Measurements from ENCODE around the gene LPAR5. TPM values are rescaled to one million over a fixed set of nuclear protein-coding genes. Genes with fewer than 3 reads are reported as not detected.
A peak's percentile ranks its signal among the peaks of the same experiment; 100 is the strongest.

The LPAR5 gene
- total RNA-seq, 1 experiment from 2014 or later: 14.6 TPM

DNA sequence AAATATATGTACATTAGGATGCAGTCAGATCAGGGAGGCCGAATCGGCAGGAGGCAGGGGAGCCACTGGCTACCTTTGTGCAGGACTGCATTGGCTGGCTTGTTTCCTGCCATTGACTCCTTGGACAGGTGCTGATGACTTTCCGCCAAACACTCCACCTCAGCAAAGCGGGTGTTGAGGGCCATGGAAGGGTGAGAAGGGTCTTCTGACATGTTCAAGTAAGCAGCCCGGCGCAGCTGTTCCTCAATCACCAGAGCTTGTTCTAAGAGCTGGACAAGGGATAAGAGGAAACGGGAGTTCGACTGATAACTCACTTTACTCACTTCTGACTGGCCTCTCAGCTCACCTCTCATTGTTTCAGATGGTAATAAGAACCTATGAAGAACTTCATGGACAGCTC lies 62.8 kb downstream of the LPAR5 start:
- no peak for DNase-seq
- H3K9ac ChIP-seq (ENCODE audit: low read length): no peak overlapping the region
- H3K27ac ChIP-seq (ENCODE audit: low read length): no peak overlapping the region
- no peaks in the 10 kb centered on the region for H3K27me3 ChIP-seq (ENCODE audit: low read length)
- H4K20me1 ChIP-seq (ENCODE audit: insufficient read depth, low read depth, low read length): 0 out of 2 replicates have a peak, but pooled peaks cover 6% of the 10 kb centered on the region
- H3K79me2 ChIP-seq (ENCODE audit: low read length): peaks cover 11% of the 10 kb centered on the region
- no peak overlapping the region for H2AFZ ChIP-seq (ENCODE audit: low read length)
- H3K4me1 ChIP-seq (ENCODE audit: low read length): peaks cover 25% of the 10 kb centered on the region
- H3K4me3 ChIP-seq (ENCODE audit: low read length): no peak overlapping the region
- H3K9me3 ChIP-seq (ENCODE audit: low read length): no peaks in the 10 kb centered on the region
- H3K36me3 ChIP-seq (ENCODE audit: insufficient read depth, low read length): peaks cover 47% of the 10 kb centered on the region; the same call in 1 of the 2 replicates
- no peaks in the 10 kb centered on the region for H3K9me2 ChIP-seq (replicated peaks; ENCODE audit: insufficient read depth, low read length)
- no peak overlapping the region for H3K4me2 ChIP-seq (ENCODE audit: low read depth, low read length, poor library complexity, severe bottlenecking)

GRCh38 chr12:6570264-6570887 lies 65.4 kb downstream of the LPAR5 start:
- peaks cover 38% of the 10 kb centered on the region for H3K4me1 ChIP-seq (ENCODE audit: low read length)
- peak overlapping the region; percentile 8 for H3K4me2 ChIP-seq (ENCODE audit: low read depth, low read length, poor library complexity, severe bottlenecking)
- H3K9ac ChIP-seq (ENCODE audit: low read length): no peak overlapping the region
- no peaks in the 10 kb centered on the region for H3K9me2 ChIP-seq (replicated peaks; ENCODE audit: insufficient read depth, low read length)
- H3K27ac ChIP-seq (ENCODE audit: low read length): no peak overlapping the region
- peaks cover 51% of the 10 kb centered on the region for H3K36me3 ChIP-seq (ENCODE audit: insufficient read depth, low read length)
- no peaks in the 10 kb centered on the region for H3K27me3 ChIP-seq (ENCODE audit: low read length)
- no peak overlapping the region for H3K4me3 ChIP-seq (ENCODE audit: low read length)
- H4K20me1 ChIP-seq (ENCODE audit: insufficient read depth, low read depth, low read length): peaks cover 14% of the 10 kb centered on the region; the same call in 1 of the 2 replicates
- peak; percentile 79 for DNase-seq
- no peaks in the 10 kb centered on the region for H3K9me3 ChIP-seq (ENCODE audit: low read length)
- H3K79me2 ChIP-seq (ENCODE audit: low read length): peaks cover 38% of the 10 kb centered on the region
- H2AFZ ChIP-seq (ENCODE audit: low read length): no peak overlapping the region

DNA sequence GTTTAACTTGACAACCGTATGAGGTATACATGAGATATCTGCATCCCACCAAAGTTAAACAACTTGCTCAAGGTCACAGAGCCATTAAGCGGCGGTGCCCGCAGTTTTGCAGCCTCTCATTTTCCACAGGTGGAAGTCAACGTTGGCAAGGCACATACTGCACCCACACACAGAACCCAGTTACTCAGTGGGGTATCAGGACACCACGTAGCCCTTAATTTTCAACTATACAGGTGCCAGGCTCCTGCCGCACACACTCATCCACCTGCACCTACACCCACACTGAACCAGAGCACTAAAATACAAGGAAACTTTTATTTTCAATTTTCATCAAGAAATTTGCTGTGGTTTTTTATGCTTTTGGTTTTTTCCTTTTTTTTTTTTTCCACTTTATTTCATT lies 66.0 kb downstream of the LPAR5 start:
- Histone ChIP-seq H3K4me1 (ENCODE audit: low read length) (peaks cover 38% of the 10 kb centered on the region), H3K27me3 (ENCODE audit: low read length) (no peaks in the 10 kb centered on the region), H3K9ac (ENCODE audit: low read length) (0 out of 2 replicates have a peak overlapping the region, but pooled peaks have one; percentile 87), H3K27ac (ENCODE audit: low read length) (no peak overlapping the region), H3K4me3 (ENCODE audit: low read length) (peak overlapping the region; percentile 85; the same call in 1 of the 2 replicates), H3K9me2 (replicated peaks; ENCODE audit: insufficient read depth, low read length) (no peaks in the 10 kb centered on the region), H3K36me3 (ENCODE audit: insufficient read depth, low read length) (peaks cover 50% of the 10 kb centered on the region), H3K79me2 (ENCODE audit: low read length) (peaks cover 39% of the 10 kb centered on the region), H3K4me2 (ENCODE audit: low read depth, low read length, poor library complexity, severe bottlenecking) (peak overlapping the region; percentile 89), H4K20me1 (ENCODE audit: insufficient read depth, low read depth, low read length) (peaks cover 14% of the 10 kb centered on the region; the same call in 1 of the 2 replicates), H3K9me3 (ENCODE audit: low read length) (no peaks in the 10 kb centered on the region), H2AFZ (ENCODE audit: low read length) (no peak overlapping the region)
- no peak for DNase-seq

DNA sequence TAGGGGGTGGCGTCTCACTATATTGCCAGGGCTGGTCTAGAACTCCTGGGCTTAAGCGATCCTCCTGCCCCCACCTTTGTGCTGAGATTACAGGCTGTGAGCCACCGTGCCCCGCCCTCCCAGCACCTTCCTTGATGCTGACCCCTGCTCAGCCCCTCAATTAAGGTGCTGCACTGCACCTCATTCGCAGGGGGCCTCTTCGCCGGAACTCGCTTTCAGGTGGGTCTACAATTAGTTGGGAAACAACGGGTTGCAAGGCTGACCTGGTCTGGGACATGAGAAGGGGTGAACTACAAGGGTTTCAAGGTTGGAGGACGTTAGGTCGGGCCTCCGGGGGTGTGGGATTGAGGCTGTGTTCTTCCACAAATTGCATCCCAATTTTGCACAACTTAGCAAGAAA lies 66.4 kb downstream of the LPAR5 start:
- H3K36me3 ChIP-seq (ENCODE audit: insufficient read depth, low read length): peaks cover 49% of the 10 kb centered on the region
- peaks cover 14% of the 10 kb centered on the region; the same call in 1 of the 2 replicates for H4K20me1 ChIP-seq (ENCODE audit: insufficient read depth, low read depth, low read length)
- no peaks in the 10 kb centered on the region for H3K27me3 ChIP-seq (ENCODE audit: low read length)
- H3K4me2 ChIP-seq (ENCODE audit: low read depth, low read length, poor library complexity, severe bottlenecking): peak overlapping the region; percentile 89
- H3K9ac ChIP-seq (ENCODE audit: low read length): peak overlapping the region; percentile 87; the same call in 1 of the 2 replicates
- DNase-seq: no peak
- H3K9me2 ChIP-seq (replicated peaks; ENCODE audit: insufficient read depth, low read length): no peaks in the 10 kb centered on the region
- H3K4me3 ChIP-seq (ENCODE audit: low read length): peak overlapping the region; percentile 85; the same call in 1 of the 2 replicates
- H3K79me2 ChIP-seq (ENCODE audit: low read length): peaks cover 39% of the 10 kb centered on the region
- H2AFZ ChIP-seq (ENCODE audit: low read length): no peak overlapping the region
- no peaks in the 10 kb centered on the region for H3K9me3 ChIP-seq (ENCODE audit: low read length)
- H3K4me1 ChIP-seq (ENCODE audit: low read length): peaks cover 38% of the 10 kb centered on the region
- H3K27ac ChIP-seq (ENCODE audit: low read length): no peak overlapping the region

Small RNA genes within 50 kb of the gene (small RNA-seq; reads per million reads assigned to genes)
- gene SCARNA11: 41.9 reads per million, percentile 99 among the genes with 10 or more reads in this experiment

Other genes with a start within 250 kb of the LPAR5 start
- 155 and 203 TPM in 2 replicates for gene CD27, start 191.0 kb downstream of the LPAR5 start, total RNA-seq (2014; rRNA removed; shearing (Covaris generic); ENCODE audit: low replicate concordance)
- 6.1 and 11.2 TPM in 2 replicates for gene TAPBPL, start 183.9 kb downstream of the LPAR5 start, total RNA-seq (2014; rRNA removed; shearing (Covaris generic); ENCODE audit: low replicate concordance)
- gene VAMP1, start 165.3 kb downstream of the LPAR5 start, total RNA-seq (2014; rRNA removed; shearing (Covaris generic); ENCODE audit: low replicate concordance): 528 and 555 TPM in 2 replicates
- gene MRPL51, start 142.7 kb downstream of the LPAR5 start, total RNA-seq (2014; rRNA removed; shearing (Covaris generic); ENCODE audit: low replicate concordance): 171 and 201 TPM in 2 replicates
- gene NCAPD2, start 141.9 kb downstream of the LPAR5 start, total RNA-seq (2014; rRNA removed; shearing (Covaris generic); ENCODE audit: low replicate concordance): 103 and 124 TPM in 2 replicates
- 13,828 and 17,952 TPM in 2 replicates for gene GAPDH, start 101.4 kb downstream of the LPAR5 start, total RNA-seq (2014; rRNA removed; shearing (Covaris generic); ENCODE audit: low replicate concordance)
- gene IFFO1, start 79.9 kb downstream of the LPAR5 start, total RNA-seq (2014; rRNA removed; shearing (Covaris generic); ENCODE audit: low replicate concordance): 8.2 and 14.5 TPM in 2 replicates
- gene NOP2, start 67.7 kb downstream of the LPAR5 start, total RNA-seq (2014; rRNA removed; shearing (Covaris generic); ENCODE audit: low replicate concordance): 66.2 and 85.7 TPM in 2 replicates
- 216 and 315 TPM in 2 replicates for gene CHD4, start 28.6 kb downstream of the LPAR5 start, total RNA-seq (2014; rRNA removed; shearing (Covaris generic); ENCODE audit: low replicate concordance)
- 2.2 and 4.2 TPM in 2 replicates for gene ACRBP, start 11.5 kb upstream of the LPAR5 start, total RNA-seq (2014; rRNA removed; shearing (Covaris generic); ENCODE audit: low replicate concordance)
- gene ING4, start 27.2 kb upstream of the LPAR5 start, total RNA-seq (2014; rRNA removed; shearing (Covaris generic); ENCODE audit: low replicate concordance): 40.1 and 52.9 TPM in 2 replicates
- gene ZNF384, start 53.4 kb upstream of the LPAR5 start, total RNA-seq (2014; rRNA removed; shearing (Covaris generic); ENCODE audit: low replicate concordance): 35.5 and 39.2 TPM in 2 replicates
- not detected in 2 replicates for gene PIANP, start 64.9 kb upstream of the LPAR5 start, total RNA-seq (2014; rRNA removed; shearing (Covaris generic); ENCODE audit: low replicate concordance)
- gene COPS7A, start 88.1 kb upstream of the LPAR5 start, total RNA-seq (2014; rRNA removed; shearing (Covaris generic); ENCODE audit: low replicate concordance): 39.2 and 42.9 TPM in 2 replicates
- gene MLF2, start 117.2 kb upstream of the LPAR5 start, total RNA-seq (2014; rRNA removed; shearing (Covaris generic); ENCODE audit: low replicate concordance): 183 and 263 TPM in 2 replicates
- gene PTMS, start 130.4 kb upstream of the LPAR5 start, total RNA-seq (2014; rRNA removed; shearing (Covaris generic); ENCODE audit: low replicate concordance): 5.0 and 7.3 TPM in 2 replicates
- 0.22 and 0.32 TPM in 2 replicates for gene LAG3, start 136.6 kb upstream of the LPAR5 start, total RNA-seq (2014; rRNA removed; shearing (Covaris generic); ENCODE audit: low replicate concordance)
- not detected in 2 replicates for gene CD4, start 153.6 kb upstream of the LPAR5 start, total RNA-seq (2014; rRNA removed; shearing (Covaris generic); ENCODE audit: low replicate concordance)
- not detected in 2 replicates for gene GPR162, start 185.9 kb upstream of the LPAR5 start, total RNA-seq (2014; rRNA removed; shearing (Covaris generic); ENCODE audit: low replicate concordance)
- gene P3H3, start 192.4 kb upstream of the LPAR5 start, total RNA-seq (2014; rRNA removed; shearing (Covaris generic); ENCODE audit: low replicate concordance): 3.1 and 8.3 TPM in 2 replicates
- 14.9 and 27.0 TPM in 2 replicates for gene GNB3, start 205.0 kb upstream of the LPAR5 start, total RNA-seq (2014; rRNA removed; shearing (Covaris generic); ENCODE audit: low replicate concordance)
- 47.6 and 70.0 TPM in 2 replicates for gene CDCA3, start 215.3 kb upstream of the LPAR5 start, total RNA-seq (2014; rRNA removed; shearing (Covaris generic); ENCODE audit: low replicate concordance)
- gene USP5, start 216.2 kb upstream of the LPAR5 start, total RNA-seq (2014; rRNA removed; shearing (Covaris generic); ENCODE audit: low replicate concordance): 36.9 and 66.6 TPM in 2 replicates
- gene TPI1, start 231.6 kb upstream of the LPAR5 start, total RNA-seq (2014; rRNA removed; shearing (Covaris generic); ENCODE audit: low replicate concordance): 1,584 and 1,673 TPM in 2 replicates
- 5.9 and 7.4 TPM in 2 replicates for gene SPSB2, start 237.3 kb upstream of the LPAR5 start, total RNA-seq (2014; rRNA removed; shearing (Covaris generic); ENCODE audit: low replicate concordance)